RWPE2 (cell line): ENCODE data around the gene MIR17HG.

Source experiments
- ATAC-seq: fragments of 200-7000 bp; cut with Tn5 transposase; 3 replicates; pipeline ENCODE4 v1.9.1; 2021; ENCODE audit warnings: low read depth
- DNase-seq: peaks from one replicate; pipeline ENCODE4 v3.0.0-alpha.2; 2020; ENCODE audit warnings: low spot score
- H3K27ac ChIP-seq: fragments of 450-650 bp; 2 replicates; pipeline ENCODE4 v1.5.1; 2017; ENCODE audit warnings: mild to moderate bottlenecking; ENCODE audit not compliant: poor library complexity, severe bottlenecking
- H3K27me3 ChIP-seq: fragments of 250-450 bp; sonication (Bioruptor Pico); 2 replicates; pipeline ENCODE4 v1.5.1; 2021; ENCODE audit warnings: mild to moderate bottlenecking, moderate library complexity; ENCODE audit not compliant: insufficient read depth, poor library complexity, severe bottlenecking
- H3K36me3 ChIP-seq: fragments of 250-450 bp; sonication (Bioruptor Pico); 2 replicates; pipeline ENCODE4 v1.5.1; 2020; ENCODE audit warnings: low read depth, mild to moderate bottlenecking, moderate library complexity
- H3K4me1 ChIP-seq: fragments of 250-450 bp; sonication (Bioruptor Pico); 2 replicates; pipeline ENCODE4 v1.5.1; 2021; ENCODE audit warnings: mild to moderate bottlenecking, moderate library complexity; ENCODE audit not compliant: insufficient read depth, poor library complexity, severe bottlenecking
- H3K4me3 ChIP-seq: fragments of 250-450 bp; sonication (Bioruptor Pico); 2 replicates; pipeline ENCODE4 v1.5.1; 2021; ENCODE audit warnings: mild to moderate bottlenecking, moderate library complexity; ENCODE audit not compliant: severe bottlenecking
- H3K9me3 ChIP-seq: fragments of 250-450 bp; sonication (Bioruptor Pico); 2 replicates; pipeline ENCODE4 v1.5.1; 2021; ENCODE audit warnings: mild to moderate bottlenecking, moderate library complexity; ENCODE audit not compliant: severe bottlenecking
- TF ChIP-seq, protein P1 (sequence below): fragments of 450-650 bp; IDR thresholded peaks from one replicate; pipeline ENCODE4 v1.5.1; 2017; ENCODE audit warnings: mild to moderate bottlenecking, moderate library complexity; ENCODE audit not compliant: poor library complexity, severe bottlenecking

MIR17HG gene

DNA sequence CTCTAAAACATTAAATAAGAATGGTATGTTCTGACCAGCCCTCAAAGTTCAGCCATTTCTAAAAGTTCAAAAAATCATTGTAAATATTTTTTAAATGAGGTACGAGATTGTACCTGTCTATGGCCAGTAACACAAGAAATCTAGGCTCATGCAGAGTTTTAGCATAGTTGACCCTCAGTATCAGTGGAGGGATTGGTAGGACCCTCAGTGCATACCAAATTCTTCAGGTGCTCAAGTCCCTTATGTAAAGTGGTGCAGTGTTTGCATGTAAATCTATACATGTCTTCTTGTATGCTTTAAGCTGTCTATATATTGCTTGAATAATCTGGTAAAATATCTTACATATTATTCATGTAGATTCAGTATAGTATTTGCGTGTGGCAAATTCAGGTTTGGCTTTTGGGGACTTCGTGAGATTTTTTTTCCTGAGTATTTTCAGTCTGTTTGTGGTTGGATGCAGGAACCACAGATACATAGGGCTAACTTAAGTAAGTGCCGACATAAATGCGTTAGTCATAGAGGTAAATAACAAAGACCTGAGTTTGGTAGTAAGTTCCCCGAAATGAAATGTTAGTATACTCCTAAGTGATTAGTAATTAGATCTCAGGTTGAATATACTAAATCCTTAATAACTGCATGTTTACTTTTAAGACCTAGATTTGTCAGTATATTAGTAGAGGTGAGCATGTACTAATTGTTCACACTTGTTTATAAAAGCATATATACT is 7.8 kb downstream of the MIR17HG start:
- Histone ChIP-seq H3K9me3 (peaks cover 3% of the 10 kb centered on the region), H3K27ac (no peak overlapping the region), H3K36me3 (peaks cover 72% of the 10 kb centered on the region), H3K4me3 (no peak overlapping the region), H3K27me3 (no peaks in the 10 kb centered on the region), H3K4me1 (peaks cover 14% of the 10 kb centered on the region)
- ATAC-seq (no peak), DNase-seq (no peak)
- TF ChIP-seq, protein P1, sequence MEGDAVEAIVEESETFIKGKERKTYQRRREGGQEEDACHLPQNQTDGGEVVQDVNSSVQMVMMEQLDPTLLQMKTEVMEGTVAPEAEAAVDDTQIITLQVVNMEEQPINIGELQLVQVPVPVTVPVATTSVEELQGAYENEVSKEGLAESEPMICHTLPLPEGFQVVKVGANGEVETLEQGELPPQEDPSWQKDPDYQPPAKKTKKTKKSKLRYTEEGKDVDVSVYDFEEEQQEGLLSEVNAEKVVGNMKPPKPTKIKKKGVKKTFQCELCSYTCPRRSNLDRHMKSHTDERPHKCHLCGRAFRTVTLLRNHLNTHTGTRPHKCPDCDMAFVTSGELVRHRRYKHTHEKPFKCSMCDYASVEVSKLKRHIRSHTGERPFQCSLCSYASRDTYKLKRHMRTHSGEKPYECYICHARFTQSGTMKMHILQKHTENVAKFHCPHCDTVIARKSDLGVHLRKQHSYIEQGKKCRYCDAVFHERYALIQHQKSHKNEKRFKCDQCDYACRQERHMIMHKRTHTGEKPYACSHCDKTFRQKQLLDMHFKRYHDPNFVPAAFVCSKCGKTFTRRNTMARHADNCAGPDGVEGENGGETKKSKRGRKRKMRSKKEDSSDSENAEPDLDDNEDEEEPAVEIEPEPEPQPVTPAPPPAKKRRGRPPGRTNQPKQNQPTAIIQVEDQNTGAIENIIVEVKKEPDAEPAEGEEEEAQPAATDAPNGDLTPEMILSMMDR, result no peak

DNA sequence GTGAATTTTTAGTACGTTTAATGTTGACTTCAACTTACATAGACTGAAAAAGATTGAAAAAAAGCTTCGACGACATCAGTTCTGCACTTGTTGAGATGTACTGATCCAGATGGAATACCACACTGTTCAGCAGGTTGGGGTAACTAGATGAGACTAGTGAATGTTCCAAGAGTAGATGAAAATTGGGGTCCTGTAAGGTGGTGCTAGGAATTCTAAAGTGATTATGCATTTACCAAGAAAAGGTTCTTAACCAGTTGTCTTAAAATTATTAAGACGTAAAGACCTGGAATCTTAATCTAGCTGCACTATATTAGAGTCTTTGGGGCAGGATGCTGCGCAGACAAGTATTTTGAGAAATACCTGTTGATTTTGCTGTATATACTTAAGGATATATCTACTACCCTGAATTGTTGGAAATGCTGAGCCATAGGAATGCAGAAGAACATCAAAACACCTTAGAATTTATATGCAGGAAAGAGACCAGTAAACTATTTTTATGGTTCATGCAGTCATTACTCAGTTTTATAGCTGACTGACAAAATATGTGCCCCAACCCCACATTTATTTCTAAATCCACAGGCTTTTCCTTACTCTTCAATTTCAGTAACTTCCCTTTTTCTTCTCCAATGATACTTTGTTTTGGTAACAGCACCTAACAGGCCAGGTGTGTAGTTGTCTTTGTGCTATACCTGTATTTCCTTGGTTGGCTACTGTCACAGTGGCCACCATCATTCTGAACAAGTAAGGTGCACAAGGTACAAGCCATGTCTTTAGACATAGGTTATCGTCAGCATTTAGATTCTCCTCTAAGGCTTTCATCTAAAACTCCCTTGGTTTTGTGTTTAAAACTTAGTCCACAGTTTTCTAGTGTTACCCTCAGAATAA is 8.6 kb downstream of the MIR17HG start:
- H3K27ac ChIP-seq, result no peak overlapping the region
- TF ChIP-seq, protein P1, result no peak
- H3K36me3 ChIP-seq, result peaks cover 64% of the 10 kb centered on the region
- no peaks in the 10 kb centered on the region for H3K27me3 ChIP-seq
- H3K4me1 ChIP-seq, result peaks cover 6% of the 10 kb centered on the region
- H3K9me3 ChIP-seq, result peaks cover 3% of the 10 kb centered on the region
- DNase-seq, result no peak
- H3K4me3 ChIP-seq, result no peak overlapping the region
- ATAC-seq, result no peak

DNA sequence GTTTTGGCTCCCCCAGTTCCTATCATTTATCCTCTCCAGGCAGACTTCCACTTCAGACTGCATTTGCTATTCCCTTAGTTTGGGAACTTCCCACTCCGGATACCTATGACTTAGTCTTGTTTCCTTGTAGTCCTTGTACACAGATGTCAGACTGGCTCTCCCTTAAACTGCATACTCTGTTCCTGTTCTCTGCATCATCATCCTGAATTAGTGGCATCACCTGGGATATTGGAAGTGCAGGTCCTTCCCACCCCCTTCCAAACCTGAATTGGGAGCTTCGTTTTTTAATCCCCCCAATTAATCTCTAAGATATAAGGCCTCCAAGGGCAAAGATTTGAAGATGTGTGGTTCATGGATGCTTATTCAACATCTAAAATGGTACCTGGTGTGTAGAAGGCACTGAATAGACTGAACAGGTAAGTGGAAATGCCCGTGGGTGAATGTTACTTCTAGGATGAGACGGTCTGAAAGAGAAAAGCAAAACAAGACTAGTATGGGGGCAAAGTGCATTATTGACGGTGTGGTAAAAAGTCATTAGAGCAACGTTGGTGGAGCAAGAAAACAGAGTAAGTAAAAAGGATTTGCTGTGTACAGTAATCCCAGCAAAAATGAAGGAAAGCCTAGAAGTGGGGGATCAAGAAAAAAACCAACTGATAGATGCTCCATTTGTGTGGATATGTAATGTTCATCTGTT is 9.6 kb downstream of the MIR17HG start:
- no peaks in the 10 kb centered on the region for H3K27me3 ChIP-seq
- DNase-seq, result no peak
- no peak overlapping the region for H3K4me3 ChIP-seq
- no peaks in the 10 kb centered on the region for H3K4me1 ChIP-seq
- H3K27ac ChIP-seq, result no peak overlapping the region
- H3K9me3 ChIP-seq, result peaks cover 3% of the 10 kb centered on the region
- TF ChIP-seq, protein P1, result no peak
- peaks cover 54% of the 10 kb centered on the region for H3K36me3 ChIP-seq
- ATAC-seq, result no peak

DNA sequence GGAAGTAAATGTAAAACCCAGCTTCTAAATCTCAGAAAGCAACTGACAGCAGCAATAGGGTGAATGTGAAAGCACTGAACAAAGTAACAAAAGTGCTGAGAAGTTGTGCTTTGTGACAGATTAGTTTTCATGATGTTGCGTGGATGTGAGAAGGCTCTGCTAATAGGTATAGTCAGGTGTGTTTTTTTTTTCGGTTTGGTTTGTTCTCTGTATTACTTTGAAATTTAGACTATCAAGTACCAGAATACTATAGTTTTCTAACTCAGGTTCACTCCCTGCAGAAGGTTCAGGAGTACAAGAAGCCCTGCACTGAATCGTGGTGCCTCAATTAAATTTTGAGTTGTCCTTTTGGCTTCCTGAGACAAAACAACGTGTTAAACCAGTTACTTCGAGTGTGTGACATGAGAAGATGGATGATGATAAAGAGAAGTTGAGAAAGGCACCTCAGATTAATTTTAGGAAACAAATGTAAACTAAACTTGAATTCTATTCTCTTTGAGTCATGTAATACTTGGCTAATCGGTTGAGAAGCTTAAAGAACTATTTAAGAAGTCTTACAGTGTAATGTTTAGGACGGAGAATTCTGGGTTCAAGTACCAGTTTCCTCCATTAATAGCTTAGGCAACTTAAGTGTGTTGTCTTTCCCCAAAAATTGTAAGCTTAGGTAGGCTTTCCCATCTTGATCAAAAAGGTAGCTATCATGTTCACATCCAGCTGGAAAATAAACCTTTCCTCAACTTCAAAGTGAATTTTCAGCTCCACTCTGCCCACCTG is 10.3 kb downstream of the MIR17HG start:
- DNase-seq (no peak), ATAC-seq (no peak)
- TF ChIP-seq, protein P1, result no peak
- no peak overlapping the region for H3K4me3 ChIP-seq
- H3K36me3 ChIP-seq, result peaks cover 46% of the 10 kb centered on the region
- no peaks in the 10 kb centered on the region for H3K4me1 ChIP-seq
- no peak overlapping the region for H3K27ac ChIP-seq
- H3K9me3 ChIP-seq, result peaks cover 3% of the 10 kb centered on the region
- H3K27me3 ChIP-seq, result no peaks in the 10 kb centered on the region
